GM21381 (cell line): ENCODE measurements around the gene NINJ2.
A peak's percentile ranks its signal among the peaks of the same experiment; 100 is the strongest.
"Not testable (repeated sequence)": the region's sequence is repeated elsewhere in the genome, so short reads cannot be mapped to it uniquely, and the experiment has no call there.

Experiments used
- ATAC-seq: cut with Tn5 transposase; IDR thresholded peaks from one replicate; pipeline ENCODE4 v1.9.1; 2021; ENCODE audit warnings: mild to moderate bottlenecking, moderate library complexity; ENCODE audit not compliant: unreplicated experiment

The NINJ2 gene

GRCh38 chr12:588024-588322 lies 75.3 kb downstream of the NINJ2 start:
- no peak for ATAC-seq

DNA sequence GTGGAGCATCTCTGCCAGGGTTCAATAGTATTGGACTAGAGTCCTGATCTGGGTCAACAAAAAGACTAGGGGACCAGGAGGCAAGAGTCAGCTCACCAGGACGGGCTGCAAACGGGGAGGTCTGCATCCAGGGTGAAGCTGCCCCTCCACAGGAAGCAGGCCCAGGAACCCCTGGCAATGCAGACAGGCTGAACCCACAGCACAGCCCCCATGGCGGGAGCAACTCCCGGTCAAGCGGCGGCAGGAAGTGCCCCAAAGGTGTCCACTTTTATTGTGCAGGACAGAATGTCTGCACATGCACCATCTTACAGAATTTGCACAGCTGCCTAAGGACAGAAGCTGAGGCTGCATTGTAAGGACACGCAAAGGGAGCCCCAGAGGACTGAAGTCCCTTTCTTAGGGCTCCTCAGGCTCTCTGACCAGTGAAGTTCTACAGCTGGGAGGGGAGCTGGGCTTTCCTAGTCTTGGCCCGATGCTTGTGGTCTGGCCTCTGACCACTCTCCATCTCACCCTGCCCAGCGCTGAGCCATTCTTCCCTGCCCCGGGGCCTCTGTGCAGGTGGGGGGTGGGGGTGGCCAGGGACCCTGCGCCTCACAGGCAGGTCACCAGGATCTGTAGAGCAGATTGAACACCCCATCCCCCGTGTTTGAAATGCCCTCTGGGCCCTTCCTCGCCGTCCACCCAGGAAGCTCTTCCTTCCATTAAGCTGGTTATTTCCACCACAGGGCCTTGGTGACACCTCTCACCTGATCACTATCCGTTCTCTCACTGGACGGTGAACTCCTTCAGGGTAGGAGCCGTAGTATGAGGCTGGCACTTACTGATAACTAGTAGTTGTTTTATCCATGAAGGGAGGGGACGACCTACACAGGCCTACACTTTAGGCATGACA lies 75.9 kb downstream of the NINJ2 start:
- ATAC-seq: no peak

- ATAC-seq: no peak
These were observed 76.8 kb downstream of the NINJ2 start for GRCh38 chr12:586318-587071.

DNA sequence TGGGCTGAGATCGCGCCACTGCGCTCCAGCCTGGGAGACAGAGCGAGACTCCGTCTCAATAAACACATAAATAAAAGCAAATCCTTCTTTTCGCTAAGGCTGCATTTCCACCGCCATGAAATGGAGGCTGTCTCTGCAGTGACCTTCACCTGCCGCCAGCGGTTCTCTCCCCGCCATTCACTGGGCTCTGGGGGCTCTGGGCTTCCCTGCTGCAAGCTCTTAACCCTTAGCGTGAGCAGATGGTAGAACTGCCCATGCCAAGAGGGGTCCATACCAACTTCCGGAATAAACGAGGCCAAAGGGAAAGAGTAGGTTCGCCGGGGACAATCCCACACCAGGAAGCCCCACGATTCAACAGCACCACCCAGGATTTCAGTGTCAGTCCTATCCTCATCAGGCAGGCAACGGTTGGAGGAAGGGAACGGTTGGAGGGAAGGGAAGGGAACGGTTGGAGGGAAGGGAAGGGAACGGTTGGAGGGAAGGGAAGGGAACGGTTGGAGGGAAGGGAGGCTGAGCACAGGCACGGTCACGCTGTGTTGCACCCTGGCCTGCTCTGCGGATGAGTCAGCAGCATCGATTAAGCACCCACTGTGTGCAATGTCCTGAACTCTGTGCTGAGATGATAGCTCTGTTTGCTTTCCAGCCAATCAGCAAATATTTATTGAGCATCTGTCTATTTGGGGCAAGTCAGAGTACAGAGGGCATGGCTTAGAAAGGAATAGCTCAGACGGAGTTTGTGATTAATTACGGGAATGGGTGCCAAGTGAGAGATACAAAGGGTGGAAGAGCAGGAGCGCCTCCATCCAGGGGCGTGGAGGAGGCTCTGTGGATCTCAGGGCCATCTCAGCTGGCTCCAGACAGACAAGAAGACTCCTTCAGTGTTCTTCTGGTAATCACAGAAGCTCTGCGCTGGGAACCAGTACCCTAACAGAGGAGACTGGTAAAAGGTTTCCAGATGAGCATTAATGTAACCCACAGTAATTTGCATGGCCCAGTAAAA lies 77.9 kb downstream of the NINJ2 start:
- ATAC-seq: no peak

DNA sequence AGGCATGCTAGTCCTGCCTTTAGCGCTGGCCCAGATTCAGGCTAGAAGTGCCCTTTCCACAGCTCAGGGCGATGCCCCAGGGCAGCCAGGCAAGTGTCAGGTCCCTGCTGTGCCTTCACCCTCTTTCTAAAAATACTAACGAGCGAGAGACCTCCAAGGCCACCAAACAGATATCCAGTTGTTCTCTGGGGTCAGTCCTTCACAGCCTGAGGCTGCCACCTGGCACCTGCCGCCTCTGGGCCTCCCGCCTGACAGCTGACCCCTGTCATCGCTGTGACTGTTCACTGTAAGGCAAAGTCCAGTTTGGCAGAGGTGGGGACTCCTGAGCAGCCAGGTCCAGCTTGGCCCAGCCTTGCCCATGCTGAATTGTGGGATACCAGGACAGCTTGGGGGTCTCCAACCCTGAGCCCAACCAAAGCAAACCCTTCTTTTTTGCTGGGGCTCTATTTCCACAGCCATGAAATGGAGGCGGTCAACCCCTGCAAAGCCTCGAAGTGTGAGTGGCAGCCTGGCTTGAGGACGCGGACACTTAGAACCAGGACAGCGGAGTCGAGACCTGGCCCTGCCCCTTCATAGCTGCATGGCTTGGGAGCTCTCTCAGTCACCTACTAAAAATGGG lies 79.9 kb downstream of the NINJ2 start:
- ATAC-seq: no peak

DNA sequence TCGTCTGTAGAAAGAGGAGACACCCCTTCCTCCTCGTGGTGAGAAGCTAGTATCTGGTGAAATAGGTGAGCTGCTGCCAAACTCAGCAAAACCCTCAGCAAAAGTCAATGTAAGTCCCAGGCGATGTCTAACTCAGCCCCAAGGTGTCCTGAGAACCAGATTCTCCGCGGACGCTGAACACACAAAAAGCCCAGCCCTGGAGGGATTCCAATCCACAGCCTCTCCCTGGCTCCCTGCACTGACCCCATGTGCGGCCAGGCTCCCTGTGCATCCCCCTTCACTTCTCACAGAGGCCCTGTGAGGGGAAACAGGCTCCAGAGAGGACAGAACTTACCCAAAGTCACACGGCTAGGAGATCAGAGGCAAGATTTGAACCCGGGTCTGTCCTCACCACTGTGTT lies 81.5 kb downstream of the NINJ2 start:
- ATAC-seq: no peak

DNA sequence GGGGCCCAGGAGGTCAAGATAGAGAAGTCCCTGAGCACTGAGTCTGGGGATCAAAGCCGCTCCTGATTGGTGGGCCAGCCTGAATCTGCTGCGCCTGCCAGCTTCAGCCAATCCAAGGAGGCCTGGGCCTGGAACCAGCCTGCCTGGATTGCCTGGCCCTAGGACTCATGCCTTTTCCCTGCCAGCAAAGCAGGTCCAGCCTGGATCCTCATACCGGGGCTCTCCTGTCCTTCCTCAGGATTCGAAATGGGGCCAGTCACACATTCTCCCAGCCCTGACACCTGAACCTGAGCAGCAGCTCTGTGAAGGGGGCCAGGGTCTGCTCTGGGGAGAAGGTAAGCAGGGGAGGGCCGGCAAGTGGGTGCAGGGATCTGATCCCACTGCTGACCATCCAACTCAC lies 81.9 kb downstream of the NINJ2 start:
- no peak for ATAC-seq

- ATAC-seq: no peak
These were observed 82.4 kb downstream of the NINJ2 start for GRCh38 chr12:580813-581212.

DNA sequence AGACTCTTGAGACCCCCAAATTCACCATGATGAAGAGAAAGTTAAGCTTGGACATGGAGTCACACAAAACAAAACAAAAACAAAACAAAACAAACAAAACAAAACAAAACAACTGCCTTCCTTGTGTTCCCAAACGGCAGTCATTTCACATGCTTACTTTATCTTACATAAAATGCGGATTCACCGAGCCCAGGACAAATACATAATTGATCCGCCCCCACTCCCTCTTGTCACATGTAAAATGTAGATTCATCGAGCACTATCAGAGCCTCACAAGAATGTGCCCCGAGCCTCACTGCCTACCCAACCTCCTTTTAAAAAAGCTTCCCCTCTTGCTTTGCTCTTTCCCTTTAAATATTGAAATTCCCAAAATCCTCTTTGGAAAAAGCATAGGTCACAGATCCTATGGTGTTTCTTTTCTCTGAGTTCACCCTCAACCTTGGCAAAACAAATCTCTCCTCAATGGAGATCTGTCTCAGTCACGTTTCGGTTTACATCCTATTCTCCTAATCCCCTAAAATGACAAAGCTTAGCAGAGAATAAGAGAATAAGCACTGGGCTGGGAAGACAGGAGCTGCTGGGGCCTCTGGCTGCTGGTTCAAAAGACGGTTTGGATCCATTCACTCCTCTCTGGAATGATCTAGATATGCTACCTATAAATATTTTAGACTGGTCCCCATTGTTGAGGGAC lies 83.7 kb downstream of the NINJ2 start:
- no peak for ATAC-seq

DNA sequence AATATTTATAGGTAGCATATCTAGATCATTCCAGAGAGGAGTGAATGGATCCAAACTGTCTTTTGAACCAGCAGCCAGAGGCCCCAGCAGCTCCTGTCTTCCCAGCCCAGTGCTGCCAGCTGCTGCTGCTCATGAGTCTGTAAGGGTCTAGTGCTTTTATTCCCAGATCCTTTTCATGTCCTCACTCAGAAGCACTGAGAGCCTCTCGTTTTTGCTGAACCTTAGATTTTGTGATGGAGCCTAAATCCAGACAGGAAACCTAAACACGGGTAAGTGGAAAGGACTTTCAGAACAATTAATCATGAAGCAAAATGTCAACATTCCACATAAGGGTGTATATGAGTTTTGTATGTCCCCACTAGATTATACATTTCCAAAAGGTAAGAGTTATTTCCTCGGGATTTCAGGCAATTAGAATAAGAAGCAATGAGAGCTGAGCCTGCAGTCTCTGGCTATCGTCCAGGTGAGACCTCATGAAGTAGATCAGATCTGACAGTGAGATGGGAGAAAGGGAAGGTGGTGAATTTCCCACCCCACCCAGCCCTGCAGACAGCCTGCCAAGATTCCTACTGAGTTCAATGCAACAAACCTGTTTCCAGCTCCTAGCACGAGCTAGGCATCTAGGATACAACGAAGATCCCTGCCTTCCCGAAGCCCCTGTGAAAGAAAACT lies 84.4 kb downstream of the NINJ2 start:
- no peak for ATAC-seq

DNA sequence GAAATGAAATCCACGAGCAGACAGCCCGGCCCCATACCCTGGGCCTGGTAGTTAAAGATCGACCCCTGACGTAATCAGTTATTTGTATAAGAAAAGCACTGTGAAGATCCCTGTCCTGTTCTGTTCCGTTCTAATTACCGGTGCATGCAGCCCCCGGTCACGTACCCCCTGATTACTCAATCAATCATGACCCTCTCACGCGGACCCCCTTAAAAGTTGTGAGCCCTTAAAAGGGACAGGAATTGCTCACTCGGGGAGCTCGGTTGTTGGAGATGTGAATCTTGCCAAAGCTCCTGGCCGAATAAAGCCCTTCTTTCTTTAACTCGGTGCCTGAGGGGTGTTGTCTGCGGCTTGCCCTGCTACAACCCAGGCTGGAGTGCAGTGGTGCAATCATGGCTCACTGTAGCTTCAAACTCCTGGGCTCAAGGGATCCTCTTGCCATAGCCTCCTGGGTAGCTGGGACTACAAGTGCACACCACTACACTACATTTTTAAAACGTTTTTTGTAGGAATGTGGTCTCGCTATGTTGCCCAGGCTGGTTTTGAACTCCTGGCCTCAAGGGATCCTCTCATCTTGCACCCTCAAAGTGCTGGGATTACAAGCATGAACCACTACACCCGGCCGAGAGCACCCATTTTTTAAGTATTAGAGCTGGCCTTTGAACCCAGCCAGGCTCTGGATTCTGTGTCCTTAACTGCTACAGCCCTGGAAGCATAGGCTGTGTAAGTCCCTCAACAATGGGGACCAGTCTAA lies 85.1 kb downstream of the NINJ2 start:
- not testable (repeated sequence) for ATAC-seq

DNA sequence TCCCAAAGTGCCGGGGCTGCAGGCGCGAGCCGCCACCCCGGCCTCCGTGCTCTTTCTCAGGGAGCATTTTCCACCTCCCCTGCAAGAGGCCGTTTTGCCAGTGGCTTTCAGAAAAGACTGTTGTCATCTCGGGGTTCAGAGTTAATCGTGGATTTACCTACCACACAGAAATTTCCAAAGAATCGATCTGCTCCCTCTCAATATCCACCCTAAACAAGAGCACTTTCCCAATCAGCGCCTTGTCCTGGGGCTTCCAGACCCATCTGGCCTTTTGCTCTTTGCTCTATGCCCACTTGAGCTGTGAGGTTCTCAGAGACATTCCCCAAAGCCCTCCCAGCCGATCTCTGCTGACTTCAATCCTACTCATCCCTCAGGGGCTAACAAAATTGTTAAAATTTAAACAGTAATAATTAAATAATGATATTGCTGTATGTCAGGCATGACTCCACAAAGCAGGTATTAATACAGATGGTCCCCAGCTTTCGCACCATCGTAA lies 86.6 kb downstream of the NINJ2 start:
- ATAC-seq: no peak

- ATAC-seq: peak; percentile 76
These were observed 87.2 kb downstream of the NINJ2 start for GRCh38 chr12:575948-576614.

DNA sequence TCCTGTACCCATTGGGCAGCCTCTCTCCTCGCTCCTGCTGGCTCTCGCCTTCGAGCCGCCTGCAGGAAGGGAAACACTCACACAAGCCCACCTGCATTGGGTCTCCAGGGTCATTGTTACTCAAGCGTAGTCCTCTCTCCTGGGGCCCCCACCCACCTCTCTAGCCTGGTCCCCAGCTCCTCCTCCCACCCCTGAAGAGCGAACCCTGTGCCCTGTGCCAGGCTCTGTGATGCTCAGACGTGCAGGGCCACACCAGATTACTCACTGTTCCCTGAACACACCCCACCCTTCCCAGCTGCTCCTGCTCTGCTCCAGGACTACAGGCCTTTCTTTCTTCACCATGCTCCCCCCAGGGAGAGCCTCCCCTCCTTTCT lies 88.1 kb downstream of the NINJ2 start:
- no peak for ATAC-seq

- ATAC-seq: no peak
These were observed 88.6 kb downstream of the NINJ2 start for GRCh38 chr12:574475-575128.

DNA sequence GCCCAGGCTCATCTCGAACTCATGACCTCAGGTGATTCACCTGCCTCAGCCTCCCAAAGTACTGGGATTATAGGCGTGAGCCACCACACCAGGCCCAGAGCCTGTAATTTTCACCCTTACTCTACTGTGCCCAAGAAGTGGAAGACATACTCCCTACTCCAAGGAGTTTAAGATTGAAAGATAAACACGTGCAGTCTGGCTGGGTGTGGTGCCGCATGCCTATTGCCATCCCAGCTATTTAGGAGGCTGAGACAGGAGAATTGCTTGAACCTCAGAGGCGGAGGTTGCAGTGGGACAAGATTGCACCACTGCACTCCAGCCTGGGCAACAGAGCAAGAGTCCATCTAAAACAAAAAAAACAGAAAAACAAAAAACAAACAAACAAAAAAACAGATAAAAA lies 90.0 kb downstream of the NINJ2 start:
- no peak for ATAC-seq

DNA sequence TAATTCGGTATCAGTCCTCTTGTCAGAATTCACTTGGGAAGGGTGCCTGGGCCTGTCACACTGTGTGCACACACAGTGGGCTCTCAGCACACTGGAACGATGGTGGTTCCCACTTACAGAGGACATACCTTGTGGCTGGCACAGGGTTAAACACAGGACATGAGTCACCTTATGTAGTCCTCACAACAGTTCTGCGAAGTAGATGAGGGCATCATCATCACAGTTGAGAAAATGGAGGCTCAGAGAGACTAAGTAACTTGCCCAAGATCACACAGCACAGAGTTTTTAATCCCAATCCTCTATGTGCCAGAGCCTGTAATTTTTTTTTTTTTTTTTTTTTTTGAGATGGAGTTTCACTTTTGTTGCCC lies 90.7 kb downstream of the NINJ2 start:
- ATAC-seq: no peak
